GM19351 (cell line): ENCODE data around the gene TTC3.
A peak's percentile ranks its signal among the peaks of the same experiment; 100 is the strongest.
"Not testable (repeated sequence)": the region's sequence is repeated elsewhere in the genome, so short reads cannot be mapped to it uniquely, and the experiment has no call there.

ENCODE experiments used
- ATAC-seq: cut with Tn5 transposase; IDR thresholded peaks from one replicate; pipeline ENCODE4 v1.9.1; 2021; ENCODE audit warnings: mild to moderate bottlenecking, moderate library complexity; ENCODE audit not compliant: unreplicated experiment

Gene TTC3

GRCh38 chr21:37143392-37143791 is 70.3 kb downstream of the TTC3 start:
- not testable (repeated sequence) for ATAC-seq

GRCh38 chr21:37145635-37146111 is 72.6 kb downstream of the TTC3 start:
- no peak for ATAC-seq

GRCh38 chr21:37146320-37147235 is 73.5 kb downstream of the TTC3 start:
- ATAC-seq = no peak

- no peak for ATAC-seq
Observed at GRCh38 chr21:37149411-37149810, 76.4 kb downstream of the TTC3 start.

GRCh38 chr21:37153196-37153934 is 80.3 kb downstream of the TTC3 start:
- no peak for ATAC-seq

- no peak for ATAC-seq
Observed at GRCh38 chr21:37153935-37154350, 80.9 kb downstream of the TTC3 start.

GRCh38 chr21:37155186-37155585 is 82.1 kb downstream of the TTC3 start:
- ATAC-seq = no peak

- ATAC-seq = no peak
Observed at GRCh38 chr21:37157938-37158337, 84.9 kb downstream of the TTC3 start.

GRCh38 chr21:37159053-37159776 is 86.2 kb downstream of the TTC3 start:
- peak; percentile 69 for ATAC-seq

GRCh38 chr21:37159949-37160348 is 86.9 kb downstream of the TTC3 start:
- no peak for ATAC-seq

- no peak for ATAC-seq
Observed at GRCh38 chr21:37164742-37165141, 91.7 kb downstream of the TTC3 start.

GRCh38 chr21:37165586-37165985 is 92.5 kb downstream of the TTC3 start:
- ATAC-seq = no peak

GRCh38 chr21:37166733-37167132 is 93.7 kb downstream of the TTC3 start:
- ATAC-seq = no peak

GRCh38 chr21:37168666-37169065 is 95.6 kb downstream of the TTC3 start:
- no peak for ATAC-seq

GRCh38 chr21:37172646-37173045 is 99.6 kb downstream of the TTC3 start:
- no peak for ATAC-seq

- no peak for ATAC-seq
Observed at GRCh38 chr21:37176716-37177115, 103.7 kb downstream of the TTC3 start.

GRCh38 chr21:37181059-37181458 is 108.0 kb downstream of the TTC3 start:
- no peak for ATAC-seq

- no peak for ATAC-seq
Observed at GRCh38 chr21:37182222-37182621, 109.2 kb downstream of the TTC3 start.

GRCh38 chr21:37183749-37184148 is 110.7 kb downstream of the TTC3 start:
- ATAC-seq = no peak

- ATAC-seq = no peak
Observed at GRCh38 chr21:37184784-37185593, 111.9 kb downstream of the TTC3 start.
